Lung (tissue), 12 donors: Measurements from ENCODE around the gene COG6. TPM values are rescaled to one million over a fixed set of nuclear protein-coding genes. Genes with fewer than 3 reads are reported as not detected.

ENCODE experiments used
- ATAC-seq: fragments of 200-7000 bp; cut with Tn5 transposase; one replicate; pipeline ENCODE4 v1.9.1; 2020; ENCODE audit warnings: moderate number of reproducible peaks; ENCODE audit not compliant: insufficient read depth, low FRiP score
- DNase-seq, 3 donors: peaks; one replicate each; pipeline ENCODE4 v3.0.0-alpha.2; 2013 to 2017
- H3K27ac ChIP-seq, 2 donors: one replicate each; pipeline ENCODE4 v1.5.1; 2013; ENCODE audit warnings: mild to moderate bottlenecking in 2 of 2, moderate library complexity in 2 of 2, control low read depth in 1 of 2, inconsistent platforms in 1 of 2, low read depth in 1 of 2, low read length in 1 of 2
- H3K27me3 ChIP-seq, 3 donors: one replicate each; pipeline ENCODE4 v1.5.1; 2013; ENCODE audit warnings: low read length in 2 of 3; ENCODE audit not compliant: control insufficient read depth in 3 of 3, insufficient read depth in 3 of 3
- H3K36me3 ChIP-seq, 4 donors: one replicate each; pipeline ENCODE4 v1.5.1; 2013; ENCODE audit warnings: low read length in 4 of 4, mild to moderate bottlenecking in 1 of 4, moderate library complexity in 1 of 4; ENCODE audit not compliant: control insufficient read depth in 4 of 4, insufficient read depth in 4 of 4
- H3K4me1 ChIP-seq, 5 donors: one replicate each; pipeline ENCODE4 v1.5.1; 2013; ENCODE audit warnings: low read length in 5 of 5, mild to moderate bottlenecking in 2 of 5, moderate library complexity in 1 of 5; ENCODE audit not compliant: control insufficient read depth in 5 of 5, insufficient read depth in 5 of 5
- H3K4me3 ChIP-seq: one replicate; pipeline ENCODE4 v1.5.1; 2013; ENCODE audit warnings: mild to moderate bottlenecking, control low read depth, moderate library complexity
- H3K9ac ChIP-seq, 2 donors: one replicate each; pipeline ENCODE4 v1.5.1; 2013; ENCODE audit warnings: low read length in 2 of 2, control low read depth in 1 of 2; ENCODE audit not compliant: insufficient read depth in 1 of 2
- H3K9me3 ChIP-seq, 4 donors: one replicate each; pipeline ENCODE4 v1.5.1; 2013; ENCODE audit warnings: low read length in 3 of 4, mild to moderate bottlenecking in 1 of 4, moderate library complexity in 1 of 4; ENCODE audit not compliant: control insufficient read depth in 4 of 4, insufficient read depth in 3 of 4
- WGBS, 2 donors: extraction: QIAGEN DNeasy Blood & Tissue Kit; methylation state at CpG; one replicate each; pipeline ENCODE4 v1.1.7; 2013; 5-methylcytosine and 5-hydroxymethylcytosine counted together
- polyA plus RNA-seq, 2 donors: library from polyadenylated mRNA; stranded (reverse); fragments of 200-250 nt; gene quantifications; one replicate each; pipeline ENCODE4 v1.2.1, GENCODE V29; 2013
- total RNA-seq, 2 donors: library from RNA; depleted of rRNA in 1 of 2; stranded (reverse); fragments of >200 nt in 1 of 2; gene quantifications; one replicate each; pipeline ENCODE4 v1.2.1, GENCODE V29; 2014 to 2021
- TF ChIP-seq, protein P1 (sequence below): IDR thresholded peaks from 2 replicates; pipeline ENCODE4 v1.5.1; 2012; ENCODE audit warnings: mild to moderate bottlenecking; ENCODE audit errors: control extremely low read depth, extremely low read depth
- donor health status: control.
- donor health status: control.
- donor health status: Bipolar disorder and iron deficiency.
- donor health status: healthy.
- donor health status: DM: yes; HTN: yes; CAD: no.

Gene COG6
- total and polyA plus RNA-seq, 4 donors = 7.0 to 66.1 (median 17.8) TPM

DNA sequence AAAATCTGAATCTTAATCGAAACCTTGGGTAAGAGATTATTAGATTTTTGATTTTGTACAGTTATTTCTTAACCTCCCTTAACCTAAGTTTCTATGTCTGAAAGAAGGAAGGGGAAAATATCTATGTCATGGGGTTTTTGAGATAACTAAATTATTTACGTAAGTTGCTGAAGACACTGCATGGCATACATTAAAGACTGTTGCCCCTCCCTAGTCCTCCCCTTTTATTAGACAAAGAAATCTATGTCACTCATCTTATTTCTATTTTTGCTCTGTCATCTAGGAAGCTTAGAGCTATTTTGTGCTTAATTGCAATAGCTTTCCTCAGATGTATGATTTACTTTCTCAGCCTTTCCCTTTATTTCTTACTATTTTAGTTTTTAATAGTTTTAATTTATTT is 15.0 kb downstream of the COG6 start:
- no peaks in the 10 kb centered on the region for H3K9me3 ChIP-seq
- H3K4me3 ChIP-seq = no peak overlapping the region
- peaks cover 0 to 2% (median 0%) of the 10 kb centered on the region in 5 donors for H3K4me1 ChIP-seq
- ATAC-seq (no peak), DNase-seq (no peak)
- 90 to 91% methylated on average over 2 of the region's 2 CpGs for WGBS, 2 donors
- peaks cover 0 to 15% (median 6%) of the 10 kb centered on the region in 4 donors for H3K36me3 ChIP-seq
- no peaks in the 10 kb centered on the region for H3K27me3 ChIP-seq
- no peak overlapping the region for H3K9ac ChIP-seq
- TF ChIP-seq, protein P1, sequence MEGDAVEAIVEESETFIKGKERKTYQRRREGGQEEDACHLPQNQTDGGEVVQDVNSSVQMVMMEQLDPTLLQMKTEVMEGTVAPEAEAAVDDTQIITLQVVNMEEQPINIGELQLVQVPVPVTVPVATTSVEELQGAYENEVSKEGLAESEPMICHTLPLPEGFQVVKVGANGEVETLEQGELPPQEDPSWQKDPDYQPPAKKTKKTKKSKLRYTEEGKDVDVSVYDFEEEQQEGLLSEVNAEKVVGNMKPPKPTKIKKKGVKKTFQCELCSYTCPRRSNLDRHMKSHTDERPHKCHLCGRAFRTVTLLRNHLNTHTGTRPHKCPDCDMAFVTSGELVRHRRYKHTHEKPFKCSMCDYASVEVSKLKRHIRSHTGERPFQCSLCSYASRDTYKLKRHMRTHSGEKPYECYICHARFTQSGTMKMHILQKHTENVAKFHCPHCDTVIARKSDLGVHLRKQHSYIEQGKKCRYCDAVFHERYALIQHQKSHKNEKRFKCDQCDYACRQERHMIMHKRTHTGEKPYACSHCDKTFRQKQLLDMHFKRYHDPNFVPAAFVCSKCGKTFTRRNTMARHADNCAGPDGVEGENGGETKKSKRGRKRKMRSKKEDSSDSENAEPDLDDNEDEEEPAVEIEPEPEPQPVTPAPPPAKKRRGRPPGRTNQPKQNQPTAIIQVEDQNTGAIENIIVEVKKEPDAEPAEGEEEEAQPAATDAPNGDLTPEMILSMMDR = no peak
- H3K27ac ChIP-seq = no peak overlapping the region

DNA sequence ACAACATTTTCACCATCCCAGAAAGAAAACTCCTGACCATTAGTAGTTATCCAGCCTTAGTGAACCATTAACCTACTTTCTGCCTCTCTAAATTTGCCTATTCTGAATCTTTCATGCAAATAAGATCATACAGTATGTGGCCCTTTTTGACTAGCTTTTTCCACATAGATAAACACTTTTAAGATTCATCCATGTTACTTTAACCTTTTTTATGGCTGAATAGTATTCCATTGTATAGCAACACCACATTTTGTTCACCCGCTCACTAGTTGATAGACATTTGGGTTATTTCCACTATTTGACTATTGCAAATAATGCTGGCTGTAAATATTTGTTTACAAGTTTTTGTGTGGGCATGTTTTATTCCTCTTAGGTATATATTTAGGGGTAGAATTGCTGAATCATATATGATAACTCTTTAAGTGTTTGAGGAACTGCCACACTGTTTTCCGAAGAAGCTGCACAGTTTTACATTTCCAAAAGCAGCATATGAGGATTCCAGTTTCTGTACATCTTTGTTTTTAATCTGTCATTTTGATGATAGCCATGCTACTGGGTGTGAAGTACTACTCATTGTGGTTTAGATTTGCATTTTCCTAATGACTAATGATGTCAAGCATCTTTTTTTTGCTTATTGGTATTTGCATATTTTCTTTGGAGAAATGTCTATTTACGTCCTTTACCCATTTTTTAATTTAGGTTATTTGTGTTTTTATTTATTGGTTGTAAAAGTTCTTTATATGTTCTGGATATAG is 17.1 kb downstream of the COG6 start:
- Histone ChIP-seq H3K9me3 (no peaks in the 10 kb centered on the region), H3K4me1 (peaks cover 0 to 2% (median 0%) of the 10 kb centered on the region in 5 donors), H3K4me3 (no peak overlapping the region), H3K36me3 (peaks cover 0 to 6% (median 2%) of the 10 kb centered on the region in 4 donors), H3K9ac (no peak overlapping the region), H3K27ac (no peak overlapping the region), H3K27me3 (no peaks in the 10 kb centered on the region)
- WGBS, 2 donors = 96 to 97% methylated on average over 3 of the region's 3 CpGs
- no peak for ATAC-seq
- TF ChIP-seq, protein P1 = no peak
- no peak for DNase-seq

DNA sequence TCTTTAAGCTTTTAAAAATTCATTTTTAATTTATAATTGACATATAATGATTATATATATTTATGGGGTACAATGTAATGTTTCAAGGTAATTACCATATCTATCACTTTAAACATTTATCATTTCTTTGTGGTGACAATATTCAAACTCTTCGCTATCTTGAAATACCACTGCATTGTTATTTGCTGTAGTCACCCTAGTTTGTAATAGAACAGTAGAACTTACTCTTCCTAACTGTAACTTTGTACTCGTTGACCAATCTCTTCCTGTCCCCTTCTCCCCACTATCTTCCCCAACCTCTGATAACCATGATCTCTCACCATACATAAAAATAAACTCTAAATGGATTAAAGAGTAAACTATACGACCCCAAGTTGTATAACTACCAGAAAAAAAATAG is 20.4 kb downstream of the COG6 start:
- 66 to 76% methylated on average over 3 of the region's 3 CpGs for WGBS, 2 donors
- peaks cover 0 to under 1% (median 0%) of the 10 kb centered on the region in 5 donors for H3K4me1 ChIP-seq
- H3K27ac ChIP-seq = no peak overlapping the region
- DNase-seq = no peak
- TF ChIP-seq, protein P1 = no peak
- no peak overlapping the region for H3K4me3 ChIP-seq
- no peak overlapping the region for H3K9ac ChIP-seq
- peaks cover 0 to 3% (median 0%) of the 10 kb centered on the region in 4 donors for H3K9me3 ChIP-seq
- no peak for ATAC-seq
- no peaks in the 10 kb centered on the region for H3K27me3 ChIP-seq
- peaks cover 7 to 26% (median 10%) of the 10 kb centered on the region in 4 donors for H3K36me3 ChIP-seq
